Measurements from ENCODE around the gene ADO. TPM values are rescaled to one million over a fixed set of nuclear protein-coding genes. Genes with fewer than 3 reads are reported as not detected.

Gene ADO
- total RNA-seq, 4 donors from 2014 or later, result 19.5 to 28.1 (median 23.4) TPM

- Histone ChIP-seq H3K36me3 (no peaks in the 10 kb centered on the region), H3K9me3 (no peaks in the 10 kb centered on the region), H3K27me3 (peaks cover 0 to 3% (median 0%) of the 10 kb centered on the region in 4 donors), H3K27ac (replicated peaks in 1 of 4) (no peak overlapping the region), H3K4me3 (no peak overlapping the region), H3K4me1 (peaks cover 12% of the 10 kb centered on the region in 4 donors)
- intact Hi-C loops (cut with DNase I), result no loop called here
- no peak for TF ChIP-seq POLR2AphosphoS5 (IDR thresholded peaks at IDR 0.05)
- no peak for TF ChIP-seq EP300 (IDR thresholded peaks at IDR 0.05)
- TF ChIP-seq, protein P1, sequence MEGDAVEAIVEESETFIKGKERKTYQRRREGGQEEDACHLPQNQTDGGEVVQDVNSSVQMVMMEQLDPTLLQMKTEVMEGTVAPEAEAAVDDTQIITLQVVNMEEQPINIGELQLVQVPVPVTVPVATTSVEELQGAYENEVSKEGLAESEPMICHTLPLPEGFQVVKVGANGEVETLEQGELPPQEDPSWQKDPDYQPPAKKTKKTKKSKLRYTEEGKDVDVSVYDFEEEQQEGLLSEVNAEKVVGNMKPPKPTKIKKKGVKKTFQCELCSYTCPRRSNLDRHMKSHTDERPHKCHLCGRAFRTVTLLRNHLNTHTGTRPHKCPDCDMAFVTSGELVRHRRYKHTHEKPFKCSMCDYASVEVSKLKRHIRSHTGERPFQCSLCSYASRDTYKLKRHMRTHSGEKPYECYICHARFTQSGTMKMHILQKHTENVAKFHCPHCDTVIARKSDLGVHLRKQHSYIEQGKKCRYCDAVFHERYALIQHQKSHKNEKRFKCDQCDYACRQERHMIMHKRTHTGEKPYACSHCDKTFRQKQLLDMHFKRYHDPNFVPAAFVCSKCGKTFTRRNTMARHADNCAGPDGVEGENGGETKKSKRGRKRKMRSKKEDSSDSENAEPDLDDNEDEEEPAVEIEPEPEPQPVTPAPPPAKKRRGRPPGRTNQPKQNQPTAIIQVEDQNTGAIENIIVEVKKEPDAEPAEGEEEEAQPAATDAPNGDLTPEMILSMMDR (IDR thresholded peaks at IDR 0.05), result no peak
- TF ChIP-seq POLR2A (IDR thresholded peaks at IDR 0.05; ENCODE audit: low read depth), result no peak
- 72% methylated on average over 2 of the region's 2 CpGs for WGBS
- peak; percentile 14 for DNase-seq (ENCODE audit: extremely low spot score)
These were observed 13.9 kb upstream of the ADO start for GRCh38 chr10:62790571-62790970.

DNA sequence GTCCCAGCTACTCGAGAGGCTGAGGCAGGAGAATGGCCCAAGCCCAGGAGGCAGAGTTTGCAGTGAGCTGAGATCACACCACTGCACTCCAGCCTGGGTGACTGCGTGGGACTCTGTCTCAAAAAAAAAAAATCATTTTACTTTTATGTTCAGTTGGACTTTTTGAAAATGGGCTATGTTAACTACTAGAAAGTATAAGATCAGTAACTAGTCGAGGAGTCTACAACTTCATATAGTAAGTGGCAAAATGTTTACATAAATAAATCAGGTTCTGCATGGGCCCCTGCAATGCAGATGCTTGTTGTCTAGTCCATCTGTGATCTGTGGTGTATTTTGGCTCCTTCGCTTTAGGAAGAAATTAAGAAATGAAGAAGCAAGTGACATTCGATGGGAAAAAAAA is 12.3 kb upstream of the ADO start:
- TF ChIP-seq EP300 (IDR thresholded peaks at IDR 0.05), result no peak
- no peak for TF ChIP-seq POLR2AphosphoS5 (IDR thresholded peaks at IDR 0.05)
- no peak for TF ChIP-seq POLR2A (IDR thresholded peaks at IDR 0.05; ENCODE audit: low read depth)
- TF ChIP-seq, protein P1 (IDR thresholded peaks at IDR 0.05), result no peak
- WGBS, result 76% methylated on average over 5 of the region's 5 CpGs
- no peak for DNase-seq (ENCODE audit: extremely low spot score)
- no peak overlapping the region for H3K27ac ChIP-seq (replicated peaks in 1 of 4)
- no peaks in the 10 kb centered on the region for H3K9me3 ChIP-seq
- intact Hi-C loops (cut with DNase I), result no loop called here
- no peak overlapping the region for H3K4me3 ChIP-seq
- H3K36me3 ChIP-seq, result no peaks in the 10 kb centered on the region
- H3K27me3 ChIP-seq, result peaks cover 0 to 4% (median 2%) of the 10 kb centered on the region in 4 donors
- H3K4me1 ChIP-seq, result peaks cover 12% of the 10 kb centered on the region in 4 donors

GRCh38 chr10:62794306-62794705 is 10.2 kb upstream of the ADO start:
- no peak for DNase-seq (ENCODE audit: extremely low spot score)
- TF ChIP-seq EP300 (IDR thresholded peaks at IDR 0.05) (no peak), POLR2A (IDR thresholded peaks at IDR 0.05; ENCODE audit: low read depth) (no peak), POLR2AphosphoS5 (IDR thresholded peaks at IDR 0.05) (no peak)
- TF ChIP-seq, protein P1 (IDR thresholded peaks at IDR 0.05), result no peak
- no peak overlapping the region for H3K4me3 ChIP-seq

GRCh38 chr10:62795100-62795499 is 9.4 kb upstream of the ADO start:
- Histone ChIP-seq H3K9me3 (no peaks in the 10 kb centered on the region), H3K36me3 (no peaks in the 10 kb centered on the region), H3K4me1 (no peaks in the 10 kb centered on the region), H3K27me3 (peaks cover 0 to 4% (median 2%) of the 10 kb centered on the region in 4 donors), H3K4me3 (no peak overlapping the region), H3K27ac (replicated peaks in 1 of 4) (no peak overlapping the region)
- intact Hi-C loops (cut with DNase I), result no loop called here
- TF ChIP-seq POLR2A (IDR thresholded peaks at IDR 0.05; ENCODE audit: low read depth), result no peak
- TF ChIP-seq, protein P1 (IDR thresholded peaks at IDR 0.05), result no peak
- no peak for TF ChIP-seq EP300 (IDR thresholded peaks at IDR 0.05)
- no peak for TF ChIP-seq POLR2AphosphoS5 (IDR thresholded peaks at IDR 0.05)
- DNase-seq (ENCODE audit: extremely low spot score), result no peak

More at GRCh38 chr10:62794306-62794705, 10.2 kb upstream of the ADO start:
- intact Hi-C loops (cut with DNase I), result no loop called here
- Histone ChIP-seq H3K4me1 (peaks cover 3 to 4% (median 4%) of the 10 kb centered on the region in 4 donors), H3K27ac (replicated peaks in 1 of 4) (no peak overlapping the region), H3K36me3 (no peaks in the 10 kb centered on the region), H3K9me3 (no peaks in the 10 kb centered on the region), H3K27me3 (peaks cover 0 to 4% (median 2%) of the 10 kb centered on the region in 4 donors)
- WGBS, result 94% methylated on average over 1 of the region's 1 CpG

DNA sequence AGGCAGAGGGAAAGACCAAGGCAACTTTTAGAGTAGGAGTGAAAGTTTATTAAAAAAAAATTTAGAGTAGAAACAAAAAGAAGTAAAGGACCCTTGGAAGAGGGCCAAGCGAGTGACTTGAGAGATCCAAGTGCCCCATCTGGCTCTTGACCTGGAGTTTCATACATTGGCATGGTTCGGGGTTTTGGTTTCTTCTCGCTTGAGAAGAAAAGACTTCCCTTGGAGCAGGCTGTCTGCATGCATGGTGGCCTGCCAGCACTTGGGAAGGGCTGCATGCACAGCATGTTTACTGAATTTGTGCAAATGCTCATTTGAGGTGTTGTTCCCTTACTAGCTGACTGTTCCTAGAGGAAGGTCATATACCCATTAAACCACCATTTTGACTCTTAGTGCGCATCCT is 8.8 kb upstream of the ADO start:
- TF ChIP-seq, protein P1 (IDR thresholded peaks at IDR 0.05), result no peak
- TF ChIP-seq POLR2A (IDR thresholded peaks at IDR 0.05; ENCODE audit: low read depth), result no peak
- no peak for TF ChIP-seq EP300 (IDR thresholded peaks at IDR 0.05)
- no peak for TF ChIP-seq POLR2AphosphoS5 (IDR thresholded peaks at IDR 0.05)
- WGBS, result 93% methylated on average over 4 of the region's 4 CpGs
- H3K4me1 ChIP-seq, result no peaks in the 10 kb centered on the region
- intact Hi-C loops (cut with DNase I), result no loop called here
- no peak overlapping the region for H3K4me3 ChIP-seq
- no peak for DNase-seq (ENCODE audit: extremely low spot score)
- no peak overlapping the region for H3K27ac ChIP-seq (replicated peaks in 1 of 4)
- no peaks in the 10 kb centered on the region for H3K9me3 ChIP-seq
- H3K27me3 ChIP-seq, result peaks cover 0 to 4% (median 2%) of the 10 kb centered on the region in 4 donors
- no peaks in the 10 kb centered on the region for H3K36me3 ChIP-seq

Data from esophagus muscularis mucosa (tissue), 4 donors.